Mesodermal cell (in vitro differentiated cells): Measurements from ENCODE around the gene POR. TPM values are rescaled to one million over a fixed set of nuclear protein-coding genes. Genes with fewer than 3 reads are reported as not detected.
"Not testable (repeated sequence)": the region's sequence is repeated elsewhere in the genome, so short reads cannot be mapped to it uniquely, and the experiment has no call there.

ENCODE experiments used
- H3K27ac ChIP-seq: 2 replicates; pipeline ENCODE4 v1.7.0; 2013; ENCODE audit warnings: mild to moderate bottlenecking, low read depth, low read length, moderate library complexity; ENCODE audit not compliant: severe bottlenecking
- H3K36me3 ChIP-seq: 2 replicates; pipeline ENCODE4 v1.7.1; 2013; ENCODE audit warnings: mild to moderate bottlenecking, low read length, moderate library complexity; ENCODE audit not compliant: control insufficient read depth, insufficient read depth
- H3K4me1 ChIP-seq: one replicate; pipeline ENCODE4 v1.7.1; 2013; ENCODE audit warnings: mild to moderate bottlenecking, low read length; ENCODE audit not compliant: insufficient read depth, control insufficient read depth, poor library complexity, severe bottlenecking
- H3K4me3 ChIP-seq: 2 replicates; pipeline ENCODE4 v1.7.0; 2013; ENCODE audit warnings: low read length, control low read depth, mild to moderate bottlenecking; ENCODE audit not compliant: insufficient read depth, poor library complexity, severe bottlenecking; ENCODE audit errors: extremely low read depth
- H3K9me3 ChIP-seq: 2 replicates; pipeline ENCODE4 v1.7.1; 2013; ENCODE audit warnings: mild to moderate bottlenecking, low read length, moderate library complexity; ENCODE audit not compliant: control insufficient read depth
- whole genome bisulfite sequencing, 2 experiments: methylation state at CpG; one replicate each; pipeline ENCODE4 v1.1.5; 2013; ENCODE audit warnings: missing lambda C conversion rate in 2 of 2; ENCODE audit not compliant: insufficient coverage in 2 of 2; 5-methylcytosine and 5-hydroxymethylcytosine counted together
- polyA plus RNA-seq, 2 experiments: library from polyadenylated mRNA; stranded (reverse); fragments of 50-300 nt; gene quantifications; one replicate each; pipeline ENCODE4 v1.2.3, GENCODE V29; 2013

Gene POR
- 52.5 TPM for polyA plus RNA-seq (2013, experiment 1 of 2)
- polyA plus RNA-seq (2013, experiment 2 of 2) = 42.9 TPM

GRCh38 chr7:75914655-75915415, at the start of gene POR:
TSS of gene POR (plus strand) at chr7:75915155. CDS start at chr7:75954002, 38,847 bp downstream.
- Histone ChIP-seq H3K4me1 (peaks cover 12% of the 10 kb centered on the region), H3K27ac (peak within 1 kb of the TSS; percentile 71), H3K36me3 (no peaks in the 10 kb centered on the region), H3K9me3 (no peaks in the 10 kb centered on the region), H3K4me3 (peak within 1 kb of the TSS; percentile 96)
- 0% methylated on average over 74 to 76 of the region's 82 CpGs for WGBS, 2 experiments

GRCh38 chr7:75866114-75866488, 48.9 kb upstream of the POR start:
- WGBS, 2 experiments = 62 to 70% methylated on average over 4 to 5 of the region's 5 CpGs
- Histone ChIP-seq H3K27ac (no peak overlapping the region), H3K36me3 (no peaks in the 10 kb centered on the region), H3K9me3 (no peaks in the 10 kb centered on the region), H3K4me1 (no peaks in the 10 kb centered on the region), H3K4me3 (no peak overlapping the region)

GRCh38 chr7:75866489-75867389, 48.2 kb upstream of the POR start:
- no peak overlapping the region for H3K4me3 ChIP-seq

GRCh38 chr7:75867390-75867717, 47.6 kb upstream of the POR start:
- WGBS, 2 experiments = 80 to 84% methylated on average over 1 to 2 of the region's 4 CpGs
- H3K4me1 ChIP-seq = no peaks in the 10 kb centered on the region
- H3K36me3 ChIP-seq = no peaks in the 10 kb centered on the region
- H3K9me3 ChIP-seq = no peaks in the 10 kb centered on the region
- H3K27ac ChIP-seq = no peak overlapping the region
- H3K4me3 ChIP-seq = no peak overlapping the region

More at GRCh38 chr7:75866489-75867389, 48.2 kb upstream of the POR start:
- 45 to 55% methylated on average over 16 of the region's 19 CpGs for WGBS, 2 experiments
- Histone ChIP-seq H3K4me1 (no peaks in the 10 kb centered on the region), H3K27ac (no peak overlapping the region), H3K36me3 (no peaks in the 10 kb centered on the region), H3K9me3 (no peaks in the 10 kb centered on the region)

GRCh38 chr7:75868153-75868552, 46.8 kb upstream of the POR start:
- H3K36me3 ChIP-seq = no peaks in the 10 kb centered on the region
- WGBS, 2 experiments = no CpG with 5 or more reads among the region's 2 CpGs
- H3K4me1 ChIP-seq = no peaks in the 10 kb centered on the region
- no peak overlapping the region for H3K4me3 ChIP-seq
- H3K27ac ChIP-seq = no peak overlapping the region
- H3K9me3 ChIP-seq = no peaks in the 10 kb centered on the region

GRCh38 chr7:75869776-75870379, 45.1 kb upstream of the POR start:
- Histone ChIP-seq H3K9me3 (no peaks in the 10 kb centered on the region), H3K4me1 (no peaks in the 10 kb centered on the region), H3K4me3 (no peak overlapping the region), H3K36me3 (no peaks in the 10 kb centered on the region), H3K27ac (no peak overlapping the region)
- WGBS, 2 experiments = 87 to 88% methylated on average over 1 to 2 of the region's 7 CpGs

- no peak overlapping the region for H3K4me3 ChIP-seq
- WGBS, 2 experiments = 88 to 94% methylated on average over 7 to 8 of the region's 9 CpGs
Measured at GRCh38 chr7:75870557-75871161, 44.3 kb upstream of the POR start.

GRCh38 chr7:75872073-75872782, 42.7 kb upstream of the POR start:
- Histone ChIP-seq H3K9me3 (no peaks in the 10 kb centered on the region), H3K27ac (no peak overlapping the region), H3K36me3 (no peaks in the 10 kb centered on the region), H3K4me3 (no peak overlapping the region), H3K4me1 (no peaks in the 10 kb centered on the region)
- 93 to 96% methylated on average over 10 to 12 of the region's 13 CpGs for WGBS, 2 experiments

More at GRCh38 chr7:75870557-75871161, 44.3 kb upstream of the POR start:
- H3K9me3 ChIP-seq = no peaks in the 10 kb centered on the region
- H3K4me1 ChIP-seq = no peaks in the 10 kb centered on the region
- no peak overlapping the region for H3K27ac ChIP-seq
- no peaks in the 10 kb centered on the region for H3K36me3 ChIP-seq

GRCh38 chr7:75874180-75874579, 40.8 kb upstream of the POR start:
- H3K36me3 ChIP-seq, H3K4me3 ChIP-seq, H3K27ac ChIP-seq, H3K4me1 ChIP-seq, H3K9me3 ChIP-seq: not testable (repeated sequence)
- WGBS, 2 experiments = 79 to 80% methylated on average over 2 to 3 of the region's 3 CpGs
